Muscle layer of duodenum (tissue), 2 donors: Measurements from ENCODE around the gene INSRR.

Source experiments
- H3K27ac ChIP-seq: one replicate; pipeline ENCODE4 v1.7.0; 2013; ENCODE audit warnings: mild to moderate bottlenecking, low read length
- H3K27me3 ChIP-seq: one replicate; pipeline ENCODE4 v1.7.0; 2013; ENCODE audit warnings: low read depth, mild to moderate bottlenecking, control low read depth, low read length
- H3K36me3 ChIP-seq, 2 donors: one replicate each; pipeline ENCODE4 v1.7.0; 2013; ENCODE audit warnings: low read length in 2 of 2, control low read depth in 1 of 2, mild to moderate bottlenecking in 1 of 2; ENCODE audit not compliant: insufficient read depth in 2 of 2, control insufficient read depth in 1 of 2
- H3K4me1 ChIP-seq, 2 donors: one replicate each; pipeline ENCODE4 v1.7.0; 2013; ENCODE audit warnings: low read length in 2 of 2, mild to moderate bottlenecking in 2 of 2, control low read depth in 1 of 2, moderate library complexity in 1 of 2; ENCODE audit not compliant: insufficient read depth in 2 of 2, control insufficient read depth in 1 of 2
- H3K4me3 ChIP-seq, 2 donors: one replicate each; pipeline ENCODE4 v1.7.0; 2013; ENCODE audit warnings: low read length in 2 of 2, low read depth in 1 of 2, mild to moderate bottlenecking in 1 of 2
- H3K9me3 ChIP-seq, 2 donors: one replicate each; pipeline ENCODE4 v1.7.0; 2013; ENCODE audit warnings: low read length in 2 of 2, control low read depth in 1 of 2, mild to moderate bottlenecking in 1 of 2; ENCODE audit not compliant: control insufficient read depth in 1 of 2
- donor health status: healthy.

Gene INSRR

GRCh38 chr1:156806512-156807440 lies 52.1 kb downstream of the INSRR start:
- H3K36me3 ChIP-seq: no peaks in the 10 kb centered on the region
- H3K4me3 ChIP-seq: no peak overlapping the region
- peaks cover 6 to 22% of the 10 kb centered on the region in 2 donors for H3K4me1 ChIP-seq
- H3K27me3 ChIP-seq: no peaks in the 10 kb centered on the region
- H3K9me3 ChIP-seq: no peaks in the 10 kb centered on the region
- H3K27ac ChIP-seq: no peak overlapping the region

- H3K9me3 ChIP-seq: no peaks in the 10 kb centered on the region
- peaks cover 5% of the 10 kb centered on the region in 2 donors for H3K36me3 ChIP-seq
- no peaks in the 10 kb centered on the region for H3K27me3 ChIP-seq
- H3K4me3 ChIP-seq: no peak overlapping the region
- H3K4me1 ChIP-seq: peaks cover 6 to 22% of the 10 kb centered on the region in 2 donors
- no peak overlapping the region for H3K27ac ChIP-seq
Observed at GRCh38 chr1:156805766-156806511, 53.0 kb downstream of the INSRR start.

- Histone ChIP-seq H3K36me3 (peaks cover 14 to 18% of the 10 kb centered on the region in 2 donors), H3K4me3 (no peak overlapping the region), H3K27ac (no peak overlapping the region), H3K9me3 (no peaks in the 10 kb centered on the region), H3K4me1 (peaks cover 6 to 27% of the 10 kb centered on the region in 2 donors), H3K27me3 (no peaks in the 10 kb centered on the region)
Observed at GRCh38 chr1:156804572-156805243, 54.2 kb downstream of the INSRR start.

- peaks cover 14 to 22% of the 10 kb centered on the region in 2 donors for H3K36me3 ChIP-seq
- H3K4me3 ChIP-seq: no peak overlapping the region
- peaks cover 6 to 27% of the 10 kb centered on the region in 2 donors for H3K4me1 ChIP-seq
- H3K27me3 ChIP-seq: no peaks in the 10 kb centered on the region
- H3K9me3 ChIP-seq: no peaks in the 10 kb centered on the region
- no peak overlapping the region for H3K27ac ChIP-seq
Observed at GRCh38 chr1:156804026-156804425, 54.9 kb downstream of the INSRR start.

- H3K9me3 ChIP-seq: no peaks in the 10 kb centered on the region
- H3K36me3 ChIP-seq: peaks cover 15 to 28% of the 10 kb centered on the region in 2 donors
- H3K27ac ChIP-seq: no peak overlapping the region
- H3K27me3 ChIP-seq: no peaks in the 10 kb centered on the region
- H3K4me3 ChIP-seq: no peak overlapping the region
- H3K4me1 ChIP-seq: peaks cover 6 to 27% of the 10 kb centered on the region in 2 donors
Observed at GRCh38 chr1:156803086-156803851, 55.6 kb downstream of the INSRR start.

- Histone ChIP-seq H3K36me3 (peaks cover 23 to 36% of the 10 kb centered on the region in 2 donors), H3K4me1 (peaks cover 6 to 27% of the 10 kb centered on the region in 2 donors), H3K27me3 (no peaks in the 10 kb centered on the region), H3K27ac (no peak overlapping the region), H3K9me3 (no peaks in the 10 kb centered on the region), H3K4me3 (no peak overlapping the region)
Observed at GRCh38 chr1:156802421-156802935, 56.4 kb downstream of the INSRR start.

- no peaks in the 10 kb centered on the region for H3K9me3 ChIP-seq
- H3K4me1 ChIP-seq: peaks cover 6 to 21% of the 10 kb centered on the region in 2 donors
- peaks cover 32 to 45% of the 10 kb centered on the region in 2 donors for H3K36me3 ChIP-seq
- H3K4me3 ChIP-seq: no peak overlapping the region
- H3K27ac ChIP-seq: no peak overlapping the region
- H3K27me3 ChIP-seq: no peaks in the 10 kb centered on the region
Observed at GRCh38 chr1:156801409-156802121, 57.4 kb downstream of the INSRR start.

GRCh38 chr1:156797212-156797871 lies 61.6 kb downstream of the INSRR start:
- Histone ChIP-seq H3K4me1 (peaks cover 0 to 5% of the 10 kb centered on the region in 2 donors), H3K36me3 (peaks cover 65 to 86% of the 10 kb centered on the region in 2 donors), H3K27ac (no peak overlapping the region), H3K27me3 (no peaks in the 10 kb centered on the region), H3K9me3 (no peaks in the 10 kb centered on the region), H3K4me3 (no peak overlapping the region)

GRCh38 chr1:156796340-156797097 lies 62.4 kb downstream of the INSRR start:
- no peak overlapping the region for H3K4me3 ChIP-seq
- no peak overlapping the region for H3K27ac ChIP-seq
- H3K4me1 ChIP-seq: peaks cover 0 to 5% of the 10 kb centered on the region in 2 donors
- no peaks in the 10 kb centered on the region for H3K9me3 ChIP-seq
- peaks cover 73 to 94% of the 10 kb centered on the region in 2 donors for H3K36me3 ChIP-seq
- no peaks in the 10 kb centered on the region for H3K27me3 ChIP-seq
